ENCODE results near the gene SLC7A1.

The SLC7A1 gene

DNA sequence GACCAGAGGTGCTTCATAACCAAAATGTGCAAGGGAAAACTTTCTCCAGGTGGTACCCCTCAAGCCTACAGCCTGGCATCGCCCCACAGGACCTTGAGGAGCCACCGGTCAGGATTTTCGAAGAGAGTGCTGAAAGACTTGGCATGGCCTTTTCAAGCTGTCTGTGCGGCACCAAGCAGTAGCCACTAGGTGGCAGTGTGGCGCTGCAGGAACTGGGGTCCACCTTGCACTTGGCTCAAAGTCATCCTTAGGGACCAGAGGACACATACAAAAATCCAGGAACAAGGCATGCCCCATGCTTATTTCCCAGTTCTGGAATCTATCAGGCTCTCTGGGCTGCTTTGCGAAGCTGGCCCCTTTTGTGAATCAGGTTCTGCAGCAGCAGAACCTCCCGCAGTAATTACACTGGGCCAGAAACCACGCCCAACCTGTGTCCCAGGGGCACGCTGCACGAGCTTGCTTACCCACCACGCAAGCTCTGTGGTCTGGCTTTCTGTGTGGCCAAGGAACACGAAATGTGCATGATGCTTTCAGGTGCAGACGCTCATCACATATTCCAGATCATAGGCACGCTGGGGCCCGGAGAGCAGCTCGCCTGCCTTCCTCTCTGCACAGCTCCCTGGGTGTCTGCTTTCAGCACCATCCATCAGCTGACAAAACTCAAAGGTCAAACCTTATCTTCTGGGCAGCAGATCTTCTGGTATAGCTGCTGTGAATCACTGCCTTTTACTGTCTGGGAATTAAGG is 87.2 kb downstream of the SLC7A1 start:
- DNase-seq, result peak; percentile 80

DNA sequence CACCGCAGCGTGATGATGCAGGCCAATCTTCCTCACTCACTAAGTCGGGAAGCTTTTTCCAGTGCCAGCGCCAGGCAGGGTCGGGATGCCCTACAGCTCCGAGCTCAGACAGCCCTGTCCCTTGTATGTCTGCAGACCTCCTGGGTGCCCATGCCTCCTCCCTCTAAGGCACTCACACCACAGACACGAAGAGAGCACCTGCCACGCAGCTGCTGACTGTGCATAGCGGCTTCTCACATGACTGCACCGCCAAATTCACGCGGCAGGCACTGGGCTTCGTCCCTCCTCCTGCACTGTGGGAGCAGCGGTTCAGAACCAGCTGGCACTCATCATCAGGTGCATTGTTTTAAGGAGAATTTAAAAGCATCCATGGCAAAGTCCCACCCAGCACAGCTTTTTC is 88.1 kb downstream of the SLC7A1 start:
- no peak for DNase-seq

DNA sequence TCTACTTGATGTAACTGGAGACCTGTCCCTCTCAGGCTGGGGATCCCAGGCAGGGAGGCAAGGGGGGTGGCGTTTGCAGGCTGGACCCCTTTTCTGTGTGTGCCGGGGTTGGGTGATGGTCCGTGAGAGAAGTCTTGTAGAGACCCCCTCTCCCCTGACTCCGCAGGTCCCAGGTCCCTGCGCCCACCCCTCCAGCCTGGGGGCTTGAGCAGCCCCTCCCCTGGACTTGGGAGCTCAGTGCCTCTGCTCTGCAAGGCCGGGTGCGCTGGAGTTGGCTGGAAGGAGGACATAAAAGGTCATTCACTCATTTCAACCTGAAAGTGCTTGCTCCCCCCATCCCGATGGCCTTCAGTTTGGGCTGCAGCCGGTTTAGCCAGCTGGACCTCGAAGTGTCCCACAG is 89.5 kb downstream of the SLC7A1 start:
- no peak for DNase-seq

DNA sequence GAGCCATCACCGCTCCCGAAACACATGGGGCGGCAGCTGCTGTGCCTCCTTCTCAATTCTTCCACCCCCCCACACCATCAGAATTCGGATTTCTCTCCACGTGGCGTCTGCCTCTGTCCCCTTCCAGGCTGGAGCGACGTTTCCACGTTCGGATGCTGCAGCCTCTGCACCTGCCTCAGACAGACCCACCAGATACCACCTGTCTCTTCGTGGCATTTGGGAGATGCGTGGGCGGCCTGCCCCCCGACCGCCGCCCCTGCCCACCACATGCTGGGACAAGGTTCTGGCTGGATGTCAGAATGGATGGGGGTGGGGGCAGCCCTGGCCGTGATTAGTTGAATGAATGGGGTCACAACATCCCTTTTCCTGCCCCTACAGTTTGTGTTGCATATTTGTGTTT is 90.0 kb downstream of the SLC7A1 start:
- no peak for DNase-seq

DNA sequence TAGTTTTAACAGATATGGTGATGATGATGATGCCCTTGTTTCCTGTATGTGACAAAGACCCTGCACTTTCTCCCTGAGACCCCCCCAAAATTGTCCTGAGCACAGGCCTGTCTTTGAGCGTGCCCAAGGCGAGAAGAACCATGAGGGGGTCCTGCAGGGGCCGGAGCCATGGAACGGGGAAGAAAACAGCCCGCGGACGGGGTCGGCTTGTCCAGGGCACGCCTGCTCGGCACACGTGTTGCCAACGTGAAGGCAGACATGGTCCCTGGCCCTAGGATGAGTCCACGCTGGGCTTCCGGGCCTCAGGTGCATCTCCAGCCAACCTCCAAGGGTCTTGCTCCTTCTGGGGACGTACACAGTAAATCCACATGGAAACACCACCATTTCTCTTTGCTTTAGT is 90.8 kb downstream of the SLC7A1 start:
- DNase-seq, result no peak

DNA sequence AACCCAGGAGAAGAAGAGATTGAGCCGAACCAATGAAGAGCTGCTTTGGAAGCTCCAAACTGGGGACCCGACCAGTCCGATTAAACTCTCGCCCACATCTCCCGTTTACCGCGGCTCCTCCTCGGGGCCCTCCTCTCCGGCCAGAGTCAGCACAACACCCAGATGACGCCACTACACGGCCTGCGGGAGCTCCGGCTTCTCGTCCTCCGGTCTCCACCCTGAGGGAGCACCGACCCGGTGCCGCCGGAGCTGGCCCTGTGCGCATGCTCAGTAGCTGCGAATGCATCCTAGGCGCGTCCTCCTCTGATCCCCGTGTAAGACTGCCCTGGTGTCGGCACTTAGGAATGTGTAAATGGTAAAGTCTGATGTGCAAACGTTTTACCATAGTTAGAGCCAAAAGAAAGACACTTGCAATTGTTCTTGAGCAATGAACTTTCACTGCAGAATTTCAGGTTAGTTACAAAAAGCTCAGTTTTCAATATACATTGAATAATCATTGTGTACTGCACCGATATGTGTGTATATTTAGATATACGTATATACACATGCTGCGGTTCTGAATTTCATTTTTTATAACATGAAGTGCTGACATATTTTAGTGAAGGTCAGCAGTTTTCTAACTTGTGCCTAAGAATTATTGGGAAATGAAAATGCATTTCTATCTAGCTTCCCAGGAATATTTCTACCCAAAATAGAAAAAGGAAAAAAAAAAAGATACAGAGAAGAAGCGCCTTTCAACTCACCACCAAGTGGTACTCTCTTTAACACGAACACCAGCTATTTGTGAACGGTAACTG is 92.2 kb downstream of the SLC7A1 start:
- DNase-seq, result no peak

DNA sequence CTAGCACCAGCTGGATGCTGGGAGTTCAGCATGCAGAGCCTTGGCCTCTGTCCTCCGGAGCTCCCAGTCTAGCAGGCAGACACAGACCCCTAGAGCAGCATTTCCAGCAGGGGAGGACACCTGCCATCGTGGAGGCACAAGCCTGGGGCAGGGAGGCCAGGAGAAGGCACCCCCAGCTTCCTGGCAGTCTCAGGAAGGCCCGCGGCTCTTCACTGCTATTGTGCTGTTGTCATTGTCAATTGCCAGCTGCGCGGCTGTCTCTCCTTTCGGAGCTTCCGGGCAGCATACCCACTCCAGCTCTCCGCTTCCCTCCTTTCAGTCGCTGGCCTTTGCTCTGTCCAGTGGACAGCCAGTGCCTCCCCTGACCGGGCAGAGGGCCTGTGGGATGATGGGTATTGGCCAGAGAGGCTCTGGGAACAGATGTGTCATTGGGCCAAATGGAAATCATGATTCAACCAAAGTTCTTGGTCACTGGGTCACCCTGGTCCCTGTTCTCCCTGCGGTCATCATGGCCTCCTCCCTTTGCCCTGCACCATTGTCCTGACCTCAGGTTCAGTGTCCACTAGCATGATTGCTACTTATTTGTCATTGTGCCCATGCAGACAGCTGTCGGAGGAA is 93.0 kb downstream of the SLC7A1 start:
- no peak for DNase-seq

DNA sequence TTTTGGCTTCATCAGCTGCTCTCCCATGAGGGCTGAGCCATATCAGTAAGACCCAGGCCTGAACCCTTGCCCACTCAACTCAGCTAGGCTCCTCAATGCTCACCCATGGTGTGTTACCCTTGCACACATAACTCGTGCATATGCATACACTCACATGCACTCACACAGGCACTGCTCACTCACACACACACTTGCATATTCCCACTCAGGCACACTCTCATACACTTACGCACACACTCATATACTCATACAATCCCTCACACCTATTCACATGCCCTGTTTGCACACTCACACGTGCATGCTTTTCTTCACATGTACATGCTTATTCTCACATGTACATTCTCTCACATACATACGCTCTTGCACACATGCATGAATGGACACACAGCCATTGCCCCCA is 93.8 kb downstream of the SLC7A1 start:
- DNase-seq, result no peak

DNA sequence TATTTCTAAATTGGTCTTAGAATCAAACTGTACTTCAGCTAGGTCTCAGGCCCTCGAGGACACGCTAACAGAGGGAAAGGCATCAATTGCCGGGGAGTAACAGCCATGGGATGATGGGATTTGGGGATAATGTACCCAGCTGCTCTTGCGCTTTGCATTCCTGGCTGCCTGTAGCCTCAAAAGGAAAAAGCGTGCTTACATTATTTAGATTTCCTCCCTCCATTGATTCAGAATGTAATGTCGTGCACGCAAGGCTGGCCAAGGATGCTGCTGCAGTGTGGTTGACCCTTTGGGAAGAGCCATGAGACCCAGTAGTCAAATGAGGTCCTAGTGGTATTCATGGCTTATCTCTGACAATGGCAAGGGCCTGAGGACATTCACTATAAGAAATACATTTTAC is 95.1 kb downstream of the SLC7A1 start:
- DNase-seq, result no peak

DNA sequence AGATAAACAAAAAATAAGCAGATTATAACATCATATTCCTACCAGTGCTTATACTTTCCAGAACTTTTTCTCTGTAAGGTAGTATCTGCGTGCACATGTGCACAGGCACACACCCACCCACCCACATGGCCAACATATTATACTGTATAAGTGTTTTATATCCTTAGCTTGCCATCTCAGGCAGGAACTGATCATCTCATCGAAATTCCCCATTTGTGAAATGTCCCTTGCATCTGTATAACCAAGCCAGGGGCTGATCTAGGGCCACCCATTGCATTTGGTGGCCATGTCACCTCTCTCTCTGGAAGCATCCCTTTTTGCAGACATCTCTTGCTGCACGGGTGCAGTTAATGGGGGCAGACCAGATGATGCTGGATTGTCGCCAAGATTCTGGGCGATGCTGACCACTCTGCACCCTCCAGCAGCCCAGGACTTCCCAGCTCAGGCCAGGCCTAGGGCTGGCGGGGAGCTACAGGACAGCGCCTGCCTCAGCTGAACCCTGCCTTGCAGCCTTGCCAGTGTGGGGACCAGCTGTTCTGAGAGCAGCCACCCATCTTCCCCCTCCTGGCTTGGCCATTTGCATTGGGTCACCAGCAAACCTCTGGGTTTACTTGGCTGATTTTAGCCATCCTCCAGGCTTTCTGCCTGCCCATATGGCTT is 95.9 kb downstream of the SLC7A1 start:
- DNase-seq, result peak; percentile 4

DNA sequence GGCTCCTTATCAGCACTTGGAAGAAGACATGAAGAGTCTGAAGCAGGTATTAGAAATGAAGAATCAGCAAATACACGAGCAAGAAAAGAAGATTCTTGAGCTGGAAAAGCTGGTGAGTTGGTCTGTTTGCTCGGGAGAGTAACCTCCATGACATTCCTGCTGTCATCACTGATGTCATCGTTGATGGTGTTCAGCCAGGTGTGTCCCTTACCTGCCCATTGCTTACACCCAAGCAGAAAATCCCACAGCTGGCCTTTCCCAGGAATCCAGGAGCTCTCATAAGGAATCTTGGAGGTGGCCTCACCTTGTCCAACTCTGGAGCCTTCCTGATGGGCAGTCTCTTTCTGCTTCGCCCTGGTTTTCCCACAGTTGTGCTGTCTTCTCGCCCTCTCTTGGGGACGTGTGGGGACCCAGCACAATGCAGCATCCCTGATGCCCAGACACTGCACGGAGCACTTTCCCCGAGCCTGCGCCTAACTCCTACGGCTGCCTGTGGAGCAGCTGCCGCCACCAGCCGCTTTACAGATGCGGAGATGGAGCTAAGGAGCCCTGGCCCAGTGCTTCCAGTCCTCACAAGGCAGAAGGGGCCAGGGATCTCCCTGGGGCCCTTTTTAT is 97.0 kb downstream of the SLC7A1 start:
- DNase-seq, result no peak

DNA sequence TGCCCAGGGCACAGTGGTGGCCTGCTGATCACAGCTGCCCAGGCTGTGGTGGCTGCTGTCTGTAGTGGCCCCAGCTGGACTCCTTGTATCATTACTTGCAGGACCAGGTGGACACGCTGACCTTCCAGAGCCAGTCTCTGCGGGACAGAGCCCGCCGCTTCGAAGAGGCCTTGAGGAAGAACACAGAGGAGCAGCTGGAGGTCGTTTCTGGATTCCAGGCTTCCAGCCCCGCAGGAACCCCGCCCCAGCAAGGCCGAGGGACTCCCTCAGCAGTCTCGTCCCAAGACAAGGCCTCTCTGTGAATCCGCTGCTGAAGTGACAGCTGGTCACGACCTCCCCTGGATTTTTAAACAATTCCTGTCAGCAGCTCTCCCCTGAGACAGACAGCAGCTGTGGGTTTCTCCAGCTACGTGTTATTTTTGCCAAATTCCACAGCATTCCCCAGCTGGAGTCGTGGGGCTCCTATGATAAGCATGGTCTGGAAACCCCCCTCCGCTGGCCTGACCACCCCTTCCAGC is 98.3 kb downstream of the SLC7A1 start:
- DNase-seq, result no peak

DNA sequence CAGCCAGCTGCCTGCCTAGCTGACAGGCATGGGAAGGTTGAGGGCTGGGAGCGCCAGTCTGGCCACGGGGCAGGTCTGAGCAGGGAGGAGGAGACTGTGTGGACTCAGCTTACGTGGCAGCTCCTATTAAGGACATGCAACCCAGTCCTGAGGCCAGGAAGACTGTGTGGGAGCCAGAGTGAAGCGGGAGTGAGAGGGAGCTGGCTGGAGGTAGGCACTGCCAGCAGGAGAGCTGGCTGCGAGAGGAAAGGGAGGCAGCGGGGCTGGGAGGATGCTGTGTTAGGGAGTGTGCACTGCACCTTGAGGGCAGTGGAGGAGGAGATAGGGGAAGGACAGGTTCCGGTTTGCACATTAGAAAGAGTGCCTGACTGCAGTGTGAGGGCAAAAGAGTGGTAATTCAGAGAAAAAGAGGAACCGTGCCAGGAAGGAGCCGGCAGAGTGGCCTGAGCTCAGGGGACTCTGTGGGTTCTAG is 99.2 kb downstream of the SLC7A1 start:
- peak; percentile 60 for DNase-seq

DNA sequence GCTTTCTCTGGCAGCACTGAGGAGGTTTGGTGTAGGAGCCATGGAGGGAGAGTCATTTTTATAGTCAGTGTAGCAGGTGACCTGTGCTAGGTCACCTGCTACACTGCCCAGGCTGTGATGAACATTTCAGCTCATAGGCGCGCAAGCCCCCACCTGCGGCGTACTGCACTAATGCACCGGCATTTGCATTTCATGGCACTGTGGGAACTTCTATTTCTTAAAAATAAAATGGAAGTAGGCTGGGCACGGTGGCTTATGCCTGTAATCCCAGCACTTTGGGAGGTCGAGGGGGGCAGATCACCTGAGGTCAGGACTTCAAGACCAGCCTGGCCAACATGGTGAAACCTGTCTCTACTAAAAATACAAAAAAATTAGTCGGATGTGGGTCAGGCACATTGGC is 101.0 kb downstream of the SLC7A1 start:
- DNase-seq, result no peak

DNA sequence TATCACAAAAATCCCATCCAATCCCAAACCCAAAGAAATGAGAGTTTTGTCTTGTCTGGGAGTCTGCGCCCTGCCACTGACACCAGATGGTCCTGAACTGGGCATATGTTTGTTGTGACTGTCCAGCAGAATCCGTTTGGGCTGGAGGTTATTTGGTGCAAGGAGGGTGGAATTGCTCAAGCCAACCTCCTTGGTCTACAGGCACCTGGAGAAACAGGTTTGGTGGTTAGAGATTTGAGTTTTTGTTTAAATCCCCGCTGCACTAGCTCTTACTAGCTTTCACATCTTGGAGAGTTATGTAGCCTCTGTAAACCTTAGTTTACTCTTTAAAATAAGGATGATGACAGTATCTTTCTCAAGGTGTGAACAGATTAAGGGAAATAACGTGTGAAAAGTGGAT is 101.7 kb downstream of the SLC7A1 start:
- no peak for DNase-seq

DNA sequence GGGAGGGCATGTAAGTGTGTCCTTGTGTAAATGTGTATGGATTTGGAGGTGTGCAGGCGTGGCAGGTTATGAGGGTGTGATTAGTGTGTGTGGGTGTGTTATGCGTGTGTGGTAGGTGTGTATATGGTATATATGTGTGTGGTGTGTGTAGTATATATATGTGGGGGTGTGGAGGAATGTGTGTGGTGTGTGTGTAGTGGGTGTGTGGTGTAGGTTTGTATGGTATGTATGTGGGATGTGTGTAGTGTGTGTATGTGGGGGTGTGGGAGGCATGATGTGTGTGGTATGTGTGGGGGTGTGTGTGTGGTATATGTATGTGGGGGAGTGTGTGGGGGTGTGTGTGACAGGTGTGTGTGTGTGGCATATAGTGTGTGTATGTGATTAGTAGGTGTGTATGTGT is 104.2 kb downstream of the SLC7A1 start:
- DNase-seq, result no peak

DNA sequence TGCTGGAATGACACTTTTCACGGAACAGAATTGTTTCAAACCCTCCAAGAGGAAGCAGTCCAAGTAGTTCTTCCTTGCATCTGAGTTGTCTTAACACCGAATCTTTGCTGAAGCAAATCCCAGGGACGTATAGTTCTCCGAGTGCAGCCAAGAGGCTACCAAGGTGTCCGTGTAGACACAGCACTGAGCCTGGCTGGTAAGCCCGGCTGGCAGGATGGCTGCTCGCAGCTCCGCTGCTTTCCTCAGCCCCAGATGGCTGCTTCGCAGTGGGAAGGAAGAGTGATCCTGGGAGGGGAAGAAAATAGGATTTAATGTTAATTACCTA is 105.0 kb downstream of the SLC7A1 start:
- no peak for DNase-seq

DNA sequence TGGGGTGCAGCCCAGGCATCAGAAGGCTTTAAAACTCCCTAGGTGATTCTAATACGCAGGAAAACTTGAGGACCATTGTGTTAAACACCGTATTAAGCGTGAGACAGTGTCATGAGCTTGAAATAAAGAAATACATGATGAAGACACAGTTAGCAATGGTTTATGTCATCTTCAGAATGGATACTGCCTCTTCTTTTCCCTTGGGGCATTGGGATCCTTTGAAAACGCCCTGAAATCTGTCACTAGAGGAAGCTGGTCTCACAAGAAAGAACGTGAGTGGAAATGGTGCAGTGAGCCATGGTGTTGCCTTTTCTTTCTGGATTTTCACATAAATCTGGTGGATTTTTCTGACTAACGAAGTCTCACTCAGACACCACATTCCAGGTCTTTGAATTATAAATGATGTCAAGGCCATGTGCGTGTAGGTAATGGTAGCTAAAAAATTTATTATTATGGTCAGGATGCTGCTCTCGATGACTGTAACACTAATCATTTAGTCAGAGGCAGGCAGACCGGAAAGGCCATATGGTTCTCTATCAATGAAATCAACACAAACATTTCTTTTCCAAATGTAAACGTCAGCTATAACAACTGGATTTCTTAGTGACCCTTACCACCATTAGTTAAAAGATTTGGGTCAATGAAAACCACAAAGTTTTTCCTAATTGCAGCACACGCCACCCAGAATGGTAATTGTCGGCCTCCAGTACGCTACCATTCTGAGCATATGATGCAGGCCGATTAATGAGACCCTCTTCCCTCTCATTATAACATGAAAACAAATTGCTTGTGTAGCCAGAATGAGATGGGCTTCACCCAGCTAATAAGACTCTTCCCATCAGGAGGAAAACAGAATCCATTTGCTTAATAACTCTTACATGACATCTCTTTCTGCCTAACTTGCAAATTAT is 105.6 kb downstream of the SLC7A1 start:
- no peak for DNase-seq

DNA sequence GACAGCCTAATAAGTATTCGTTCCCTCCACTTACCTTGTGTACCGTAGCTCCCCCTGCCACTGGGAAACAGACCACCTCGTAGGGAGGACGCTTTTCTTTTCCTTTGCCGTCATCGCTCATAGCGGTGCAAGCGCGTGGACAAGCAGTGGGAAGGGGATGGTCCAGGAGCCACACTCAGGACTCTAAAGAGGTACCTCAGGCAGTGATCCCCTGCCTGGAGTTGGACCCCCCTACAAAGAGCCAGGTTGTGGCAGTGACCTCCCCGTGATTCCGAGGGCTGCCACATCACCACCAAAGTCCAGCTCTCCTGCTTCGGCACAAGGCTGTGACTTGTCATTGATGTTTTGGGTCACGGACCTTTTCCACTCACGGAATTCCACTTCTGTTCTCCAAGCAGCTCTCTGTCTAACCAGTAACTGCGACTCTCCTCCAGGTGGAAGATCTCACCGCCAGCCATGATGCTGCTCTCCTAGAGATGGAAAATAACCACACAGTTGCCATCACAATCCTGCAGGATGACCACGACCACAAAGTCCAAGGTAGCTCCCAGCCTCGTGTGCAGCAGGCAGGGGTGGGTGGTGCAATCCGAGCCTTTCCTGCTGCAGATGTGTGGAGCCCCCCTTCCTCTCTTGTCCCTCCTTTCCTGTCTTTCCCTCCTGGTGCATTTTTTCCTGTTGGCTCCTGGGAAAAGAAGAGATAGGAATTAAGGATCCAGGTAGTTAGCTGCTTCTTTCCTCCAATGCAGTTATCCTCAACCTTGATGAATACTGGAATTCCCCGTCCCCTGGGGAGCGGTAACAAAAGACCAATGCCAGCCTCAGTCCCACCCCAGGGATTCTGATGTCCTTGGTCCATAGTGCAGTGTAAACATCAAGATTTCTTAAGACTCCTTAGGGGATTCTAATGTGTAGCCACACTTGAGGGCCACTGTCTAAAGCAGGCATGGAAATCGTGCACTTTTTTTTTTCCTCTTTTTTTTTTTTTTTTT is 107.7 kb downstream of the SLC7A1 start:
- DNase-seq, result no peak

DNA sequence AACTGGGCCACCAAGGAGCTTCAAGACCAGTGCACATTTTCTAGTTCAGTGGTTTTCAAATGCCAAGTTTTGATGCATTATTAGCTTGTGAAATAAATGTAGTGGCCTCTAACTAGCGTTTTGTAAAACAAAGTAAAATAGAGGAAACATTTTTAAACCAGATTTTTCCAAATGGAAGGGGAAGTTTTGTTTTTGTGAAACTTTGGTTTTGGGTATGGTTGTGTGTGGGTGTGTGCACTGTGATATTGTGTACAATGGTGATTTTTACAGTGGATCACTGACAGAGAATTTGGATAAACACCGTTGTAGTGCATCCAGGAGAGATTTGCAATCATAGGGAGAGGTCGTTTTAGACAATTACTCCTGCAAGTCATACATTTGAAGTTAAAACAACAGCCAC is 108.9 kb downstream of the SLC7A1 start:
- DNase-seq, result peak; percentile 48

DNA sequence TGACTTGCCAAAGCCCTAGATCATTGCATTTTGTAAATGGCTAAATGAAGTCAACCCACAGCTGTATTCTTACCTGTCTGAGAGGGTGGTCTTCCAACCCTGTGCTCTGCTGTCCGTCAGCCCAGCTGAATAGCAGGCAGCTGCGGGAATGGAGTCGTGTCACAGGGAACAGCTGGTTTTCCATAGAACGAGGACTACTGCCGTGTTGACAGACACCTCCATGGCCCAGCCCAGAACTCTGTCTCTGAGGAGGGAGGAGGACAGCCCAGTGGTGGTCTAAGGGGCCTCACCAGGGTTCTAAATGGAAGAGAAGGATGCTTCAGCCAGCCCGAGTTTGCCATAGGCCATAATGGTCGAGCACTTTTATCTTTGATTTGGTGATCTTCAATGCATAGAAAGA is 110.7 kb downstream of the SLC7A1 start:
- DNase-seq, result no peak
